ENCODE measurements around the gene CACNA1H.

The CACNA1H gene

DNA sequence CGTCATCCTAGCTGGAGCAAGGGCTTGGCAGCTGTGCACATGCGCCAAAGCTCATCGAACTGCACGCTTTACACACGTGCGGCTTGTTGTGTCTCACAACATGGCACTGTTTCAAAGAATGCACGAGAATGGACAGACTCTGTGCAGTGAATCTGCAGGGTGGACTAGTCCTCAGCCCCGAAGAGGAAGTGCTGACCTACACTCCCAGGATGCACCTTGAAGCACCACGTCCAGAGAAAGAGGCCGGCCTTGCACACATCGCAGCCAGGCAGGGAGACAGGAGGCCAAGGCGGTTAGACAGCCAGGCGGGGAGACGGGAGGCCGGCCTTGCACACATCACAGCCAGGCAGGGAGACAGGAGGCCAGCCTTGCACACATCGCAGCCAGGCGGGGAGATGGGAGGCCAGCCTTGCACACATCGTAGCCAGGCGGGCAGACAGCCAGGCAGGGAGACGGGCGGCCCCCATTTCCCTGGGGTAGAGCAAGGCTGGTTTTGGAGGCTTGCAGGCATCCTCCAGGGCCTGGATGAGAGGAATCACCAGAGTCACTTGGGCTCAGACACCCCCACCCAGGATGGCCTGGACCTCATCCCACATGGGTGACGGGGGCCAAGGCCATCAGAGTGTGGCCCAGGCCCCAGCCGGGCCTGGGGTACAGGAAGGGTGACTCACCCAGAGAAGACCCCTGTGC is 9.0 kb upstream of the CACNA1H start:
- DNase-seq, result no peak

GRCh38 chr16:1144476-1145382 is 8.2 kb upstream of the CACNA1H start:
- no peak for DNase-seq

GRCh38 chr16:1145383-1146100 is 7.4 kb upstream of the CACNA1H start:
- peak; percentile 77 for DNase-seq

DNA sequence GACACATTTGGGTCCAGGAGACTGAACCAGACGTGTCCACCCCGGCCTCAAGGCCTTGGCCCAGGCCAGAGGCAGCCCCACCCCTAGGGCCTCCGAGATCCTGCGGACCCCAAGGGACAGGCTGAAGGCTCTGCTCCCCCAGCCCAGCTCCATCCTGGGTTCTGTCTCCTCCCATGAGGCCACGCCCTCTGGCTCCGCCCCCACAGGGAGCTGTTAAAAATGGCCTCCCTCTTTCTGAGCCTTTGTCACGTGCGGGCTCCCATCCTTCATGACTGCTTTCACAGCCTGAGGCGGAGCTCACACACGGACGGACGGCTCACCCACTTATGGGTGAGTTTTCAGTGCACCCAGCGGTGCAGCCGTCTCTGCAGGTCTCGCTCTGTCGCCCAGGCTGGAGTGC is 6.5 kb upstream of the CACNA1H start:
- peak; percentile 76 for DNase-seq

- DNase-seq, result no peak
Measured at GRCh38 chr16:1147027-1147426, 5.9 kb upstream of the CACNA1H start.

DNA sequence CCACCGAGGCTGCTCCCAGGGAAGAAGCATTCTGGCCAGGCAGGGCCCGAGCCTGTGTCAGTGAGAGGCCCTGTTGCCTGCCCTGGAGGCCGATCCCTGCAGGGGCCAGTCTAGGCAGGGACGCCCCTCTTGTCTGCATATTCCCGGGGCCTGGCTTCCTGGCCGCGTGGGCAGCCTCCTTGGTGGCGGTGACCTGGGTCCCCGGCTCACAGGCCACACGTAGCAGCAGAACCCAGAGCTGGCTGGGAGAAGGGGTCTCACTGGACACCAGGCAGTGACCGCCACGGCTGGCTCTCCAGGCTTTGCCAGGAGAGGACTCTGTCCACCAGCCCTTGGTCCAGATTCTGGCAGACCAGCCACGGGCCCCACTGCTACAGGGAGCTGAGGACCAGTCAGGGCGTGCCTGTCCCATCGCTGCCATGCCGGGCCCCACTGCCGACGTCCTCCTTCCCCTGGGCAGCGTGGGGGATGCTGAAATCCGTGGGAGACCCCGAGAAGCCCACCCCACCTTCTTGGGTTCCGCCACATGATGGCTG is 3.7 kb upstream of the CACNA1H start:
- no peak for DNase-seq

DNA sequence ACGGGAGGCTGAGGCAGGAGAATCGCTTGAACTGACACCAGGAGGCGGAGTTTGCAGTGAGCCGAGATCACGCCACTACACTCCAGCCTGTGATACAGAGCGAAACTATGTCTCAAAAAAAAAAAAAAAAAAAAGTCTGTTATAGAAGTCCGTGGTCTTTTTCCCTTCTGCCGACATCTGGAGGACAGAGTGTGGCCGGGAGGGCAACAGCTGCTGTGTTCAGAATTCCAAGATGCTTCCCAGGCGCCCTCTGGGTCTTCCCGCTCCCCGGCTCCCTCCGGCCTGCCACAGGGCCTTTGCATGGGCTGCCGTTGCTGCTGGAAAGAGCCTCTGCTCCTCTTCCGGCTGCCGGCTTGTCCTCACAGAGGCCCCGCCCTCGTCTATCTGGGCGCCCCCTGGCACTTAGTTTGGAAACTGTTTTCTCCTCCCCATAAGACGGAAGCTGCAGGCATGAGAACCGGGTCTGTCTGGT is 2.4 kb upstream of the CACNA1H start:
- no peak for DNase-seq

DNA sequence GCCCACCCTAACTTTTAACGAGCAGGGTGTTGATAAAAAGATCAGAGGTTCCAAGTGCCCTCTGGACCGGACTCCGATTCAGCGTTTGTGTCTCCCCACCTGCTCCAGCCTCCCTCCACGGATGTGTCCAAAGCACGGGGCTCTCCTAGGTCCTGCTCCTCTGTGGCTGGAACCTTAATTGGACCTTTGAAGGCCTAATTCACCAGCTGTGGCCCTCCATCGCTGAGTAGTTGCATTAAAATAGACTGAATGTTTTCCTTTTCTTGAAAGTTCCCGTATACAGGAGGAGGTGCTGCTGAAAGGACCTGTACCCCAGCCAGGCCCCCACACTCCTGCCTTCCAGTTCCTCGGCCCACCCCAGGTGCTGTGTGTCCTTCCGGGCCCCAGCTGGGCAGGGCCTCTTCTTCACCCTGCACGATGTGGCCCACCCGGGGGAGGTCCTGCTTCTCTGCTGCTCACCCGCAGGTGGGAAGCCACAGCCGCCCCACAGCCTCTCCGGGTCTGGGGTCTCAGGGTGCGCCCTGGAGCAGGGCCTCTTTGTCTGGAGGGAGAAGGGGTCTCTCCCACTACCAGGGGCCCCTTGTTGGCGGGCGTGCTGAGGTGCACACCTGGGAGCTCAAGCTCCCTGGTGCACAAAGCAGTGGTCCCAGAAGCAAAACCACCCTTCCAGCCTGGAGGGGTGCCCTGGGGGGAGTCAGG is 1.3 kb upstream of the CACNA1H start:
- no peak for DNase-seq

DNA sequence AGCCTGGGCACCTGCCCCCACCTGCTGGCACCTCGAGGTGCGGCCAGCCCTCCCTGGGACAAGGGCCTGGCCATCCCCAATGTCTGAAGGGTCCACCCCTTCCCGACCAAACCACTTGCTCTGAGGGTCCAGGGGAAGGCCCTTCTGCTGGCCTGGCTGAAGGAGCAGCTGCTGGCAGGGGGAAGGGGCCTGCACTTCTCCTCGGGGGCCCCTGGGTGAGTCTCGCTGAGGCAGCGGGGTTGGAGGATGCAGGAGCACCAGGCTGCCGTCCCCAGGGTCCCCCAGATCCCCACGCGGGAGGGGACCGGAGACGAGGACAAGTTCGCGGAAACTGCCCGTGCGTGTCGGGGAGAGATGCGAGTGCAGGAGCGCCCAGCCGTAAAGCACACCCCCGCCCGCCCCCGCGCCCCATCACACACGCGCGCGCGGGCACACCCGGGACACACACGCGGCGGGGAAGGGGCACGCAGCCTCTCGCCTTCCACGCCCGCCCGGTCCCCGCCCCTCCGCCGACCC is 725 bp upstream of the CACNA1H start:
- peak; percentile 46 for DNase-seq

- DNase-seq, result peak; percentile 2
Measured at GRCh38 chr16:1153480-1154160, 714 bp downstream of the CACNA1H start.

- DNase-seq, result no peak
Measured at GRCh38 chr16:1154291-1154886, 1.5 kb downstream of the CACNA1H start.

GRCh38 chr16:1154887-1155331 is 2.0 kb downstream of the CACNA1H start:
- DNase-seq, result no peak

DNA sequence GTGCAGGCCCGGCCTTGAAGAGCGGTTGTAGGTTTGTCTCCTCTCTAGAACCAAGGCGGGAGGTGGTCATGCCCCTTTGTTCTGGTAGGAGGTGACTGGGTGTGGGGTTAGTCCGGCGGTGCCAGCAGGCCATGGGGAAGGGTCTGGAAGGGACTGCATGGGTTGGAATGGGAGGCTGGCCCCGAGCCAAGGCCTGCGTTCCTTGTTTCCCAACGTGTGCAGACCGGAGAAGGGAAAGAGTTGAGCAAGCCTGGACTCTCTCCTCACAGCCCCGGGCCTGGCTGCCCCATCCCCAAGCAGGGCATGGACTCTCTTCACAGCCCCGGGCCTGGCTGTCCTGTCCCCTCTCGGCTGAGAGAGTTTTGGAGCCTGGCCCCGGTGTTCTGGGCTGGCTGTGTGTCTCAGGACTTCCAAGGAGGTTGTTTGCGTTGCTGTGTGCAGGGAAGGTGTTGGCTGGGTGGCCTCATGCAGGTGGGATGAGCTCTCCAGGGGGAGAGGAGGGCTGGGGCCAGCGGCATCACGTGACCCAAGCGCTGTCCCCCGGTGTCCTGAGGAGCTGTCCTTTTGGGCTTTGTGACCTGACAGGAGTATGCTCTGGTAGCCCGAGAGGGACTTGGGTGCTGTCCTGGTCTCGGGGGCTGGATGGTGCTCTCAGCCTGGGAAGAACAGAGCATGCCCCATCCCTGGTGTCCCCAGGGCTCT is 2.6 kb downstream of the CACNA1H start:
- no peak for DNase-seq

DNA sequence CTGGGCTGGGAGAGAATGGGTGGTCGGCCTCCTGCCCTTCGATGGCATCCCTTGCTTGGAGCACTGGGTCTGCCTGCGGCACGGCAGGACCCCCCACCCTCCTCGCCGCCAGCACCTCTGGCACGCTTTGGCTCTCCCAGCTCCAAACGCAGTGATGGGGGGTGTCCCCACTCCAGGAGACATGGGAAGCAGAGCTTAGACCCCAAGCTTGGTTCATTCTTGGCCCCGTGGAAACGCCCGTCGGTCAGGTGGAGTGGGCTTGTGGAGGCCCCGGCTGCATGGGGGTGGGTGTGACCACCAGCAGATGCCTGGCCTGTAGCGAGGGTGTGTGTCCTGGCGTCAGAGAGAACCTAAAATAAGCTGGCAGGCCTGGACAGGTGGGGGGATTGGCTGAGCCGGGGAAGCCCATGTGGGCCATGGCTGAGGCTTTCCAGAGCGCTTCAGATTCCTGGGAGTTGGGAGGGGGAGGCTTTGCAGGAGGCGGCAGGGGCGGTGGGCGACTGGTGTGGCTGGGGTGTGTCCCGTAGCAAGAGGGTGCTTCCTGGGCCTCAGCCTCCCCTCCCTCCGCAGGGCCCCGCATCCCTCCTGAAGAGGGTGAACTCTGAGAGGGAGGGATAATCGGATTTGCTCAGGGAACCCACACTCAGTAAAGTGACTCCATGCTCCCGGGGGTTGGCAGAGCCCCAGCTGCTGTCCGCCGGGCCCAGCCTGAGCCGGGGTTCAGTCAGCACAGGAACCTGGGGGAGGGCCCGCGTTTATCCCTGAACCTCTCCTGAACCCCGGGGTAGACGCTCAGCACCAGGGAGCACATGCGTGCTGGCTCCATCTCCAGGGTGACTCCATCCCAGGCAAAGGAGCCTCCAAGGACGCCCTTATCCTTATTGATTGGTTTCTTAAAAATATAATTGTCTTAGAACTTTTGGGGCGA is 3.4 kb downstream of the CACNA1H start:
- no peak for DNase-seq

GRCh38 chr16:1156983-1157638 is 4.2 kb downstream of the CACNA1H start:
- DNase-seq, result no peak

- no peak for DNase-seq
Measured at GRCh38 chr16:1157639-1158455, 4.9 kb downstream of the CACNA1H start.

- DNase-seq, result no peak
Measured at GRCh38 chr16:1158456-1159324, 5.8 kb downstream of the CACNA1H start.
